Activated T-cell treated with anti-CD3 and anti-CD28 coated beads, Interleukin-2, amount 50 U/mL, for 24 hours (primary cell): ENCODE results near the gene PLPP3.

Experiments used
- DNase-seq: peaks from one replicate; pipeline ENCODE4 v3.0.0-alpha.2; 2020
- H3K27ac Mint-ChIP-seq: 2 replicates; pipeline ENCODE4 v1.8.0; 2020; ENCODE audit warnings: mild to moderate bottlenecking, mixed read lengths
- H3K27me3 Mint-ChIP-seq: 2 replicates; pipeline ENCODE4 v1.8.0; 2020; ENCODE audit warnings: mixed read lengths
- H3K36me3 Mint-ChIP-seq: 2 replicates; pipeline ENCODE4 v1.8.0; 2020; ENCODE audit warnings: low read depth, mixed read lengths
- H3K4me1 Mint-ChIP-seq: 2 replicates; pipeline ENCODE4 v1.8.0; 2020; ENCODE audit warnings: low read depth, mixed read lengths
- H3K4me3 Mint-ChIP-seq: 2 replicates; pipeline ENCODE4 v1.8.0; 2020; ENCODE audit warnings: mild to moderate bottlenecking, moderate library complexity, mixed read lengths
- H3K9me3 Mint-ChIP-seq: 2 replicates; pipeline ENCODE4 v1.8.0; 2020; ENCODE audit warnings: mixed read lengths

PLPP3 gene

DNA sequence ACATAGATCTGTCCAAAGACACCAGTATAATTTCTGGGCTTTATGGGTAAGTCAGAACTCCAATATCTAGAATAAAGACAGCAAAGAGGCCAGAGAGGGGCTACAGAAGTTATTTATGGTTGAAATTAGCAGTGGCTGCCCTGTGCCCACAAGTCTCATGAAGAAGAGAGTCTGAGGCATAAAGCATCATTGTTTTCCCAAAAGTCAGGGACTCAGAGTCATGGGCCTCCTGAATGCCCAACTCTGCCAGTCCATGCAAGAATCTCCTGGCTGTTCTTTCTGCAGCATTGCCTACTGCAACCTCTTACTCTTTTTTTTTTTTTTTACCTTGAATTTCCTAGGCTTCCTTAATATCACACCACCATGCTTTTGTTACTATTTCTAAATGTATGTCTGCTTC is 49.6 kb downstream of the PLPP3 start:
- no peaks in the 10 kb centered on the region for H3K36me3 Mint-ChIP-seq
- no peaks in the 10 kb centered on the region for H3K9me3 Mint-ChIP-seq
- H3K4me3 Mint-ChIP-seq = no peak overlapping the region
- H3K27ac Mint-ChIP-seq = no peak overlapping the region
- H3K4me1 Mint-ChIP-seq = peaks cover 4% of the 10 kb centered on the region
- peaks cover 9% of the 10 kb centered on the region for H3K27me3 Mint-ChIP-seq
- no peak for DNase-seq

- no peak for DNase-seq
- no peak overlapping the region for H3K27ac Mint-ChIP-seq
- H3K4me1 Mint-ChIP-seq = peaks cover 4% of the 10 kb centered on the region
These were observed 51.6 kb downstream of the PLPP3 start for GRCh38 chr1:56527548-56528302.

GRCh38 chr1:56526571-56527174 is 52.7 kb downstream of the PLPP3 start:
- H3K9me3 Mint-ChIP-seq = no peaks in the 10 kb centered on the region
- H3K27me3 Mint-ChIP-seq = no peaks in the 10 kb centered on the region
- no peak overlapping the region for H3K4me3 Mint-ChIP-seq
- peaks cover 4% of the 10 kb centered on the region for H3K4me1 Mint-ChIP-seq
- H3K27ac Mint-ChIP-seq = no peak overlapping the region
- no peaks in the 10 kb centered on the region for H3K36me3 Mint-ChIP-seq
- DNase-seq = no peak

More at GRCh38 chr1:56527548-56528302, 51.6 kb downstream of the PLPP3 start:
- Mint-ChIP-seq H3K4me3 (no peak overlapping the region), H3K36me3 (no peaks in the 10 kb centered on the region), H3K27me3 (no peaks in the 10 kb centered on the region), H3K9me3 (no peaks in the 10 kb centered on the region)

DNA sequence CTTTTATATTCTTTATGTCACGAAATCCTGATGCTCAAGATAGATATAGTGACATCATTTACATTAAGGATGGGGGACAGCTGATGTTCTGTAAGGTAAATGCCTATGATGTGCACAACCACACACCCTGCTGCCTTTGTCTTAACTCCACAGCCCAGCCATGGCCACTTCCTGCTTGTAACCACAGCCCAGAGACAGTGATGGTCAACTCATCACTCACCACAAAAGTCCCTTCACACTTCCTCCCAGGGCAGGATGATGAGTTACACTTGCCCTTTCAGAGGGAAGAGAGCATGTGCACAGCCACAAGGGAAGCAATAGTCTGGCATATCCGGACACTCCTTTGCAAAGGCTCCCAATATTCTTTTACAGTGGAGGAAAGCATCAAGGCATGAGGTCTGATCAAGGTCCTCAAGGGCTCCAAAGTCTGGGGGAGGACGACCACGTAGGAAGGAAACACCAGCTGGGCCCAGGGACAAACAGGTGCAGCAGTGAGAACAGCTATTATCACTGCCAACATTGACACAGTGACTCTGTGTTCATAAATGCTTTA is 53.8 kb downstream of the PLPP3 start:
- H3K9me3 Mint-ChIP-seq = no peaks in the 10 kb centered on the region
- H3K4me3 Mint-ChIP-seq = no peak overlapping the region

DNA sequence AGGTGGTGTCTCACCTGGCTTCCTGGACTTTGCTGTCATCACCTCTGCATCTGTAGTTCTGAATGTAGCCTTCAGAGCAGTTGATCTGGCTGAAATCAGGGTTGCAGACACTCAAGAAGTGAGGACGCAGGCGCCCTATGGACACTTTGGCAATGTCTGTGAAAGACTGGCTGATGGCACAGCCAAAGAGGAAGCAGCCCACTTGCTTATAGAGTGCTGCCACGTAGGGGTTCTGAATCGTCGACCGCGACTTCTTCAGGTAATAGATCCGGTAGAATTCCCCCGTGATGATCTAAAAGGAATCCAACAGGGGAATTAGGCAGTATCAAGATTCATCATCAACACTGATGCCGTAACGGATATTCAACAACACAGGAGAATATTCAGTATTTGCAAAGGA is 55.1 kb downstream of the PLPP3 start:
- Mint-ChIP-seq H3K4me1 (peaks cover 4% of the 10 kb centered on the region), H3K27ac (no peak overlapping the region), H3K4me3 (no peak overlapping the region), H3K9me3 (no peaks in the 10 kb centered on the region), H3K27me3 (no peaks in the 10 kb centered on the region), H3K36me3 (no peaks in the 10 kb centered on the region)
- DNase-seq = no peak

More for the DNA sequence above, 53.8 kb downstream of the PLPP3 start:
- DNase-seq = no peak
- Mint-ChIP-seq H3K4me1 (peaks cover 4% of the 10 kb centered on the region), H3K36me3 (no peaks in the 10 kb centered on the region), H3K27ac (no peak overlapping the region), H3K27me3 (no peaks in the 10 kb centered on the region)

DNA sequence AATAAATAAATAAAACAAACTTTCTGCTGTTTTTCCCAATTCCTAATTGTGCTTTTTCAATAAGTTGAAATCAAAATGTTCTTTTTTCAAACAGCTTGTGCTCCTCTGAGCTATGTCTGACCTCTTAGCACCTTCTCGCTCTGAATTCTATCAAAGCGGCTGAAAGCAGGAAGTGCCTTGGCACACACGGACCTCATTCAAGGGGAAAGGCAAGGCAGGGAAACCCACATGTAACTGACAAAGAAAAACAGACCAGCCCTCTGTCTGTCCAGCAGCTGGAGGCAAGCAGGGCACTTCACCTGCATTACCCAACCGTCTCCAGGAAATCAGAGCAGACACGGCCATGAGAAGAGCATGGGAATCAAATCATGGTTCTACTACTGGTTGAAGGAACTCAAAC is 56.7 kb downstream of the PLPP3 start:
- H3K36me3 Mint-ChIP-seq = no peaks in the 10 kb centered on the region

GRCh38 chr1:56520016-56520601 is 59.3 kb downstream of the PLPP3 start:
- no peak overlapping the region for H3K4me3 Mint-ChIP-seq
- no peaks in the 10 kb centered on the region for H3K4me1 Mint-ChIP-seq
- H3K9me3 Mint-ChIP-seq = no peaks in the 10 kb centered on the region
- no peak for DNase-seq
- H3K36me3 Mint-ChIP-seq = no peaks in the 10 kb centered on the region
- no peak overlapping the region for H3K27ac Mint-ChIP-seq
- no peaks in the 10 kb centered on the region for H3K27me3 Mint-ChIP-seq

More for the DNA sequence above, 56.7 kb downstream of the PLPP3 start:
- Mint-ChIP-seq H3K27me3 (no peaks in the 10 kb centered on the region), H3K9me3 (no peaks in the 10 kb centered on the region), H3K4me1 (peaks cover 4% of the 10 kb centered on the region), H3K4me3 (no peak overlapping the region), H3K27ac (no peak overlapping the region)
- DNase-seq = no peak

- no peaks in the 10 kb centered on the region for H3K36me3 Mint-ChIP-seq
These were observed 61.8 kb downstream of the PLPP3 start for GRCh38 chr1:56517404-56518130.

GRCh38 chr1:56516539-56517252 is 62.7 kb downstream of the PLPP3 start:
- Mint-ChIP-seq H3K9me3 (no peaks in the 10 kb centered on the region), H3K27me3 (no peaks in the 10 kb centered on the region), H3K27ac (no peak overlapping the region), H3K4me3 (no peak overlapping the region), H3K36me3 (no peaks in the 10 kb centered on the region), H3K4me1 (no peaks in the 10 kb centered on the region)
- no peak for DNase-seq

More at GRCh38 chr1:56517404-56518130, 61.8 kb downstream of the PLPP3 start:
- no peaks in the 10 kb centered on the region for H3K27me3 Mint-ChIP-seq
- DNase-seq = no peak
- H3K27ac Mint-ChIP-seq = no peak overlapping the region
- H3K9me3 Mint-ChIP-seq = no peaks in the 10 kb centered on the region
- H3K4me3 Mint-ChIP-seq = no peak overlapping the region
- no peaks in the 10 kb centered on the region for H3K4me1 Mint-ChIP-seq

- H3K27ac Mint-ChIP-seq = no peak overlapping the region
- no peak for DNase-seq
These were observed 63.3 kb downstream of the PLPP3 start for GRCh38 chr1:56515898-56516538.

DNA sequence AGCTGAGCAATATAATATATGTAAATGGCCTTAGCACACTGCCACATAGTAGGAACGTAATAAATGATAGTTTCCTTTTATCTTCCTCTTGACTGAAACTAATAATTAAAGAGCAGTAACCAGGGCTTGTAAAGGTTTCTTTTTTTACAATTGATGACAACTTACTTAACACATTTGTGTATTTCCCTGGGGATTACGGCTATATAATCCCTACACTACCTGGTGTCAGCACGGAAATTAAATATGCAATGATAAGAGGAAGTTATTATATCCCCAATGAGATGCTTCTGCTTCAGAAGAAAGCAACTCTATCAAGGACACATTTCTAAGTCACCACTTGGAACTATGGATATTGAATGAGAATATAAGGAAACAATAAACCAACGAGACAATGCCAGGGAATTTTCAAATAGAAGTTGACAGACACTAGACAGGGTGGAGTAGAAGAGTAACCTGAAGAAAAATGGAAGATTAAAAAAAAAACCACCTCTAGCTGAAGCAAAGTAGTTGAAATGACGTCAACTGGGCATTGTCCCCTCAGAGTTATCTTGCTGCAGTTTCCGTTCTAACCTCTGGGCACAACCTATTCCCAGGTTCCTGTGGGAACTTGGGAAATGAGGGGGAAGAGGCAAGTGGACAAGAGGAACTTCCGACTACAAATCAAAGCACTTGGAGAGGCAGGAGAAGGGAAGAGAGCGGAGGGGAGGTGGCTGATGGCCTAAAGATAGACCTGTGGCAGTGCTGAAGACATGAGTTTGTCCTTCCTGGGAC is 66.5 kb downstream of the PLPP3 start:
- no peaks in the 10 kb centered on the region for H3K36me3 Mint-ChIP-seq
- no peak overlapping the region for H3K27ac Mint-ChIP-seq
- no peaks in the 10 kb centered on the region for H3K27me3 Mint-ChIP-seq
- H3K4me3 Mint-ChIP-seq = no peak overlapping the region
- no peaks in the 10 kb centered on the region for H3K9me3 Mint-ChIP-seq
- no peaks in the 10 kb centered on the region for H3K4me1 Mint-ChIP-seq
- DNase-seq = no peak

More at GRCh38 chr1:56515898-56516538, 63.3 kb downstream of the PLPP3 start:
- Mint-ChIP-seq H3K4me3 (no peak overlapping the region), H3K36me3 (no peaks in the 10 kb centered on the region), H3K4me1 (no peaks in the 10 kb centered on the region), H3K9me3 (no peaks in the 10 kb centered on the region), H3K27me3 (no peaks in the 10 kb centered on the region)

- Mint-ChIP-seq H3K27ac (no peak overlapping the region), H3K27me3 (no peaks in the 10 kb centered on the region), H3K4me3 (no peak overlapping the region), H3K36me3 (no peaks in the 10 kb centered on the region), H3K4me1 (no peaks in the 10 kb centered on the region), H3K9me3 (peaks cover under 1% of the 10 kb centered on the region)
- DNase-seq = no peak
These were observed 67.6 kb downstream of the PLPP3 start for GRCh38 chr1:56511766-56512165.

- no peak for DNase-seq
- H3K4me3 Mint-ChIP-seq = no peak overlapping the region
- H3K4me1 Mint-ChIP-seq = no peaks in the 10 kb centered on the region
- no peaks in the 10 kb centered on the region for H3K27me3 Mint-ChIP-seq
- H3K36me3 Mint-ChIP-seq = no peaks in the 10 kb centered on the region
- peaks cover 4% of the 10 kb centered on the region for H3K9me3 Mint-ChIP-seq
- no peak overlapping the region for H3K27ac Mint-ChIP-seq
These were observed 68.0 kb downstream of the PLPP3 start for GRCh38 chr1:56511364-56511763.
